ENCODE measurements around the gene MPHOSPH10.
"Not testable (repeated sequence)": the region's sequence is repeated elsewhere in the genome, so short reads cannot be mapped to it uniquely, and the experiment has no call there.

MPHOSPH10 gene

GRCh38 chr2:71130152-71130904 is at the start of gene MPHOSPH10, which contains the start of gene MCEE:
TSS of gene MPHOSPH10 (plus strand) at chr2:71130634. CDS start at chr2:71130666, 32 bp downstream.
TSS of gene MCEE (minus strand) at chr2:71130229. CDS start at chr2:71130219, 10 bp downstream.
- DNase-seq, result peak; percentile 89

- DNase-seq, result no peak
Measured at GRCh38 chr2:71082402-71083252, 47.8 kb upstream of the MPHOSPH10 start.

GRCh38 chr2:71083297-71083696 is 47.1 kb upstream of the MPHOSPH10 start:
- not testable (repeated sequence) for DNase-seq

GRCh38 chr2:71083752-71084312 is 46.6 kb upstream of the MPHOSPH10 start:
- not testable (repeated sequence) for DNase-seq

- not testable (repeated sequence) for DNase-seq
Measured at GRCh38 chr2:71085325-71086003, 45.0 kb upstream of the MPHOSPH10 start.

- not testable (repeated sequence) for DNase-seq
Measured at GRCh38 chr2:71089475-71089874, 41.0 kb upstream of the MPHOSPH10 start.

GRCh38 chr2:71091808-71092207 is 38.6 kb upstream of the MPHOSPH10 start:
- DNase-seq, result not testable (repeated sequence)

- DNase-seq, result not testable (repeated sequence)
Measured at GRCh38 chr2:71092491-71093260, 37.8 kb upstream of the MPHOSPH10 start.

- peak; percentile 50 for DNase-seq
Measured at GRCh38 chr2:71100195-71100964, 30.1 kb upstream of the MPHOSPH10 start.

GRCh38 chr2:71101656-71102055 is 28.8 kb upstream of the MPHOSPH10 start:
- no peak for DNase-seq

GRCh38 chr2:71102981-71103681 is 27.3 kb upstream of the MPHOSPH10 start:
- no peak for DNase-seq

- DNase-seq, result no peak
Measured at GRCh38 chr2:71103809-71104208, 26.6 kb upstream of the MPHOSPH10 start.

GRCh38 chr2:71106463-71106862 is 24.0 kb upstream of the MPHOSPH10 start:
- DNase-seq, result not testable (repeated sequence)

GRCh38 chr2:71108091-71108490 is 22.3 kb upstream of the MPHOSPH10 start:
- DNase-seq, result no peak

- DNase-seq, result no peak
Measured at GRCh38 chr2:71113843-71114242, 16.6 kb upstream of the MPHOSPH10 start.

- no peak for DNase-seq
Measured at GRCh38 chr2:71117063-71117462, 13.4 kb upstream of the MPHOSPH10 start.

- DNase-seq, result no peak
Measured at GRCh38 chr2:71120195-71120594, 10.2 kb upstream of the MPHOSPH10 start.

GRCh38 chr2:71121479-71121878 is 9.0 kb upstream of the MPHOSPH10 start:
- no peak for DNase-seq

- no peak for DNase-seq
Measured at GRCh38 chr2:71122387-71123298, 7.8 kb upstream of the MPHOSPH10 start.

Data from CD4-positive, alpha-beta T cell treated with Interleukin-12 subunit alpha and Interleukin-12 subunit beta, for 1 hour (primary cell).